RWPE1 (cell line): ENCODE results near the gene NMRK1.

Experiments
- CTCF ChIA-PET: fragments of 350-600 bp; sonication (Branson Sonifier 250); formaldehyde crosslinking; extraction: SDS; loops from one replicate; lab custom pipeline; 2021; lab: Yijun Ruan, JAX
- POLR2A ChIA-PET: fragments of 400-600 bp; formaldehyde crosslinking; extraction: SDS; loops from one replicate; lab custom pipeline; 2020; ENCODE audit warnings: antibody characterized with exemption; ENCODE audit not compliant: low non-redundant PET; lab: Yijun Ruan, JAX
- DNase-seq: peaks from one replicate; pipeline ENCODE4 v3.0.0; 2012; ENCODE audit warnings: low spot score
- H3K27ac ChIP-seq: fragments of 450-650 bp; 2 replicates; pipeline ENCODE4 v1.5.1; 2017
- TF ChIP-seq, protein P1 (sequence below): fragments of 450-650 bp; conservative IDR thresholded peaks from 2 replicates; pipeline ENCODE4 v1.5.1; 2017; ENCODE audit warnings: low read depth, mild to moderate bottlenecking

Gene NMRK1

DNA sequence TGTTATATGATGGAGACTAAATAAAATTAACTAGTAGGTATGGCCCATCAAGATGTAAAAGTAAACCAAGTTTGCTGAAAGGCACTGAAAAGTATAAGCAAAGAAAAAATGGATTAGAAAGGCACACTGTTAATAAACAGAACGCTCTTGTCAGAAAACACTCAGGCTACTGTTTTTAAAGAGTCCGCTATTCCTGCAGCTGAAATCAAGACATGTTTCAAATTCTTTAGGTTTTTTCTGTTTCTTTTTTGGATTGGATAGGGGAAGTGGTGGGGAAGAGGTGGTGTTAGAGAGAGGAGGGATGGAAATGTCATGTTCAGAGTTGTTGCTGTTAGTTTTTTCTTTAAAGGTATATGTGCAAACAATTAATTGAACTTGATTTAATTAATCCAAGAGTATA lies 17.9 kb upstream of the NMRK1 start:
- CTCF ChIA-PET, result no interaction called here
- POLR2A ChIA-PET, result no interaction called here

DNA sequence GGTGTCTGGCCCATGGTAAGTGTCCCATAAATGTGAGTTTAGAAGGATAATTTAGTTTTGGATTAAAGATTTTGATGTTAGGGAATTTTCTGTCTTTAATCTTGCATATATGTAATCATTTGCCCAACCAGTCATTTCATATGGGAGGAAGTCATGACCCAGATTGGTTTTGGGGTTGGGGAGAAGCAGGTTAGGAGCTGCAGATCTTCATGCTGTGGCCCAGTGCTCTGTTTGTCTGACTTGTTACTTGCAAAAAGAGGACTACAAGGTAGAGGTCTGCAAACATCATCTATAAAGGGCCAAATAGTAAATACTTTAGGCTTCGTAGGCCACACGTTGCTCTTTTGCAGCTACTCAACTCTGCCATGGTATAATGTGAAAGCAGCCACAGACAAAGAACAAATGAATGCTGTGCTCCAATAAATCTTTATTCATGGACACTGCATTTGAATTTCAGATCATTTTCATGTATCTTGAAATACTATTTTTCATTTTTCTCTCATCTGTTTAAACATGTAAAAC lies 17.1 kb upstream of the NMRK1 start:
- CTCF ChIA-PET, result interaction anchor here (0.6 kb wide), 1 partner anchor 15 kb away, joined by 4 read pairs; no protein-coding TSS in a partner anchor
- no peak for DNase-seq
- POLR2A ChIA-PET, result no interaction called here
- TF ChIP-seq, protein P1, sequence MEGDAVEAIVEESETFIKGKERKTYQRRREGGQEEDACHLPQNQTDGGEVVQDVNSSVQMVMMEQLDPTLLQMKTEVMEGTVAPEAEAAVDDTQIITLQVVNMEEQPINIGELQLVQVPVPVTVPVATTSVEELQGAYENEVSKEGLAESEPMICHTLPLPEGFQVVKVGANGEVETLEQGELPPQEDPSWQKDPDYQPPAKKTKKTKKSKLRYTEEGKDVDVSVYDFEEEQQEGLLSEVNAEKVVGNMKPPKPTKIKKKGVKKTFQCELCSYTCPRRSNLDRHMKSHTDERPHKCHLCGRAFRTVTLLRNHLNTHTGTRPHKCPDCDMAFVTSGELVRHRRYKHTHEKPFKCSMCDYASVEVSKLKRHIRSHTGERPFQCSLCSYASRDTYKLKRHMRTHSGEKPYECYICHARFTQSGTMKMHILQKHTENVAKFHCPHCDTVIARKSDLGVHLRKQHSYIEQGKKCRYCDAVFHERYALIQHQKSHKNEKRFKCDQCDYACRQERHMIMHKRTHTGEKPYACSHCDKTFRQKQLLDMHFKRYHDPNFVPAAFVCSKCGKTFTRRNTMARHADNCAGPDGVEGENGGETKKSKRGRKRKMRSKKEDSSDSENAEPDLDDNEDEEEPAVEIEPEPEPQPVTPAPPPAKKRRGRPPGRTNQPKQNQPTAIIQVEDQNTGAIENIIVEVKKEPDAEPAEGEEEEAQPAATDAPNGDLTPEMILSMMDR, result no peak
- no peak overlapping the region for H3K27ac ChIP-seq

More for the DNA sequence above, 17.9 kb upstream of the NMRK1 start:
- no peak for DNase-seq
- TF ChIP-seq, protein P1, result no peak
- H3K27ac ChIP-seq, result no peak overlapping the region

DNA sequence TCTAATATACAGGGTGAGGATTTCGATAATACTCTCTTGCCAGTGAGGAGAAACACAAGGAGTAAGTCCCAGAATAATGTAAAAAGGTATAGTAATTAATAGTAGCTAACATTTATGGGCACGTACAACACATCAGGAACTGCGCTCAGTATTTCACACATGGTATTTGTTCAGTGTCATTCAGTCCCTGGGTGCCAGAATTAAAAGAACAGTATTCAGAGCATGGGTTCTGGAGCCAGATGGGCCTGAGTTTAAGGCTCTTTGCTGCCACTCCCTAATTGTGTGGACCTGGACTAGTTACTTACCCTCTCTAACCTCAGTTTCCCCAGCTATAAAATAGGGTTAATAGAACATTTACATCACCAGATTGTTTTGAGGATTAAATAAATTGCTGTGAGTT lies 16.7 kb upstream of the NMRK1 start:
- TF ChIP-seq, protein P1, result no peak
- DNase-seq, result no peak
- no peak overlapping the region for H3K27ac ChIP-seq
- ChIA-PET CTCF (interaction anchor here (0.6 kb wide), 1 partner anchor 15 kb away, joined by 4 read pairs; no protein-coding TSS in a partner anchor), POLR2A (no interaction called here)

DNA sequence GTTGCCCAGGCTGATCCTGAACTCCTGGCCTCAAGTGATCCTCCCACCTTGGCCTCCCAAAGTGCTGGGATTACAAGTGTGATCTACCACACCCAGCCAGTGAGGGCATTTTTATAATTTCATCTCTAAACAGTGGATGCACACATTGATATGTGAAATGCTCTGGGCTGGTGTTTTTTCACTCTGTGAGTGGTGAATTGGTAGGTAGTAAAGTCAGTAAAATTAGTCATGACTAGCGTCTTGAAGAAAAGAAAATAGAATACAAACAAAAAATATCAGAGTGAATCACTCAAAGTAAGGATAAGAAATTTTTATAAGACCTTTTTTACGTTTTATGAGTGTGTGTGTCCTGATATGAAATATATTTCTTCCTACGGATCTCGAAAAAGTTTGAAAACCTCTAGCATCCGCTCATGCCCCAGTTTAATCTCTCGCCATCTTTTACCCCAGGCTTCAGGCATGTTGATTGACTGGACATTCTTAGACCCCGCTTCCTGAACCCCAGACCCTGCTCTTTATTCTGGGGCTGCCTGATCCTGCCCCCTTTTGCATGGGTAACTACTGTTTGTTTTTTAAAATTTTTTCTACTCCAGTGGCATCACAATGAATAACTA lies 14.3 kb upstream of the NMRK1 start:
- ChIA-PET POLR2A (no interaction called here), CTCF (no interaction called here)
- DNase-seq, result no peak
- TF ChIP-seq, protein P1, result no peak
- H3K27ac ChIP-seq, result no peak overlapping the region

DNA sequence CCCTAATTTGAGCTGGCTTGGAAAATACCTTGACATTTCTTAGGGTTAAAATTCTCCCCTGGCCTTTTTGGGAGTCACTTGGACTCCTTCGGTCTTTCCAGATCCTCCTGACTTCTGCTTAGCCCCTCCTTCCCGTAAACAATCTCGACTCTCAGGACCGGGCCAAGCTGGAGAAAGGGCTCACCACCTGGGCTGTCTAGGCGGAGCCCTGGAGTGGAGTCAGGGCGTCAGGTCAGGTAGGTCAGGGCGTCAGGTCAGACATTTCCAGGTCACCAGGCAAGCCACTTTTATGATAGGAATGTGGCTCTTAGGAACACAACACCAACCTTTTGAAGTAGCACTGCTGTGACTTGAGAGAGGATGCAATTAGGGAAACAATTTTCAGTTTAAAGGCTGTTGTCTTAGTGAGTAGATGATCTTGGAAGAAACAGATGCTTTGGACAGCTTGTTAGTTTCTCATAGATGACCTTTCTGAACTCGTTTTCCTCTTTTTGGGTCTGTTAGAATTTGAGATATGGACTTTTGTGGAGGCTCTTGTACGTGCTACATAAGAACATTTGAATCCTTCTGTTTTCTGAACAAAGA lies 13.1 kb upstream of the NMRK1 start:
- ChIA-PET CTCF (no interaction called here), POLR2A (no interaction called here)
- no peak overlapping the region for H3K27ac ChIP-seq
- TF ChIP-seq, protein P1, result no peak
- DNase-seq, result no peak

DNA sequence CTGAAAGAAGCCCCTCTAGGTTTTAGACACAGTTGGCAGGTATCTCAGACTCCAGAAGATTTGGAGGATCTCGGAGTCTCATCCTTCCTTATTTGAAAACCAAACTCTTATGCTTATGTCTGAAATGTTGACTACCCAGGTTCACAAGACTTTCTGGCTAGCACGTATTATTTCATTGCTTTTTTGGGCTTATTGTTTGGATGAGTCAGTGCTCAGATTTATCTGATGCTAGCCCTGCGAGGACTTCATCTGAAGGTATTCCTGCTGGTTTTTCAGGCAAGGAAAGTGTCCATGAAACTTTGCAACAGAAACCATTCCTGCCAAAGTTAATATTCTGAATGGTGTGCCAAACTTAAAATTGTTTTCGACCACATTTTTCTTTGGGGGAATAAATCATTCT lies 8.8 kb upstream of the NMRK1 start:
- ChIA-PET CTCF (no interaction called here), POLR2A (no interaction called here)
- TF ChIP-seq, protein P1, result no peak
- no peak for DNase-seq
- no peak overlapping the region for H3K27ac ChIP-seq
